K562 (cell line): ENCODE measurements around the gene ANKRD49. TPM values are rescaled to one million over a fixed set of nuclear protein-coding genes. Genes with fewer than 3 reads are reported as not detected.

Experiments used
- ATAC-seq: fragments of 200-7000 bp; cut with Tn5 transposase; 3 replicates; pipeline ENCODE4 v1.9.1; 2020; ENCODE audit warnings: moderate library complexity
- BruUV-seq: library from RNA; stranded (reverse); fragments of 400-500 nt; replicated peaks from 2 replicates; lab custom pipeline; 2021; lab: Mats Ljungman, UMichigan
- CTCF ChIA-PET: fragments of 300-600 bp; formaldehyde crosslinking; extraction: SDS; loops from one replicate; lab custom pipeline; 2021; ENCODE audit warnings: low intra/inter-chr PET ratio; lab: Yijun Ruan, JAX
- POLR2A ChIA-PET: fragments of 300-600, 350-650 bp; sonication (Branson Sonifier 250); formaldehyde crosslinking; extraction: SDS; loops from one replicate; lab custom pipeline; 2021; ENCODE audit warnings: antibody characterized with exemption, inconsistent platforms; lab: Yijun Ruan, JAX
- DNase-seq, 4 experiments: peaks; one replicate each; pipeline versions ENCODE4 v3.0.0 to v3.0.0-alpha.2; 2011 to 2018; ENCODE audit warnings: low spot score in 3 of 4, mixed read lengths in 3 of 4; ENCODE audit errors: extremely low read depth in 1 of 4
- FAIRE-seq: peaks from 2 replicates; lab custom pipeline; 2011; peaks lifted over from hg19 to GRCh38; lab: Jason Lieb, UNC
- H2AFZ ChIP-seq: 2 replicates; pipeline ENCODE4 v1.6.0; 2011; ENCODE audit warnings: low read depth, low read length, control low read depth, inconsistent platforms
- H3K27ac ChIP-seq: fragments of 200-600 bp; 3 replicates; pipeline ENCODE4 v1.8.0; 2011; ENCODE audit warnings: low read depth, mild to moderate bottlenecking, control low read depth, inconsistent platforms, low read length, moderate library complexity, mixed read lengths; ENCODE audit errors: extremely low read depth
- H3K27me3 ChIP-seq, 2 experiments: fragments of 300-600 bp in 1 of 2; 2 replicates in 1 of 2; 3 replicates in 1 of 2; pipeline versions ENCODE4 v1.6.0 to v1.8.0; 2011; ENCODE audit warnings: inconsistent platforms in 2 of 2, low read length in 2 of 2, mild to moderate bottlenecking in 1 of 2, mixed read lengths in 1 of 2, moderate library complexity in 1 of 2; ENCODE audit not compliant: control insufficient read depth in 2 of 2, insufficient read depth in 2 of 2
- H3K36me3 ChIP-seq: fragments of 300-600 bp; 3 replicates; pipeline ENCODE4 v1.8.0; 2011; ENCODE audit warnings: mild to moderate bottlenecking, low read length, inconsistent platforms; ENCODE audit not compliant: control insufficient read depth, insufficient read depth
- H3K4me1 ChIP-seq, 2 experiments: fragments of 200-600 bp in 1 of 2; replicated peaks in 1 of 2; 2 replicates in 1 of 2; 3 replicates in 1 of 2; pipeline versions ENCODE4 v1.5.1 to v1.8.0; 2011; ENCODE audit warnings: inconsistent platforms in 2 of 2, low read length in 2 of 2, mild to moderate bottlenecking in 1 of 2, mixed read lengths in 1 of 2, moderate library complexity in 1 of 2; ENCODE audit not compliant: control insufficient read depth in 2 of 2, insufficient read depth in 2 of 2
- H3K4me2 ChIP-seq: 2 replicates; pipeline ENCODE4 v1.6.1; 2011; ENCODE audit warnings: low read length, control low read depth, inconsistent platforms, mixed read lengths; ENCODE audit not compliant: insufficient read depth
- H3K4me3 ChIP-seq: fragments of 200-600 bp; sonication (generic), shearing (Covaris generic); 2 replicates; pipeline ENCODE4 v1.5.1; 2016; ENCODE audit warnings: control low read depth, inconsistent platforms
- H3K79me2 ChIP-seq: fragments of 200-600 bp; 3 replicates; pipeline ENCODE4 v1.8.0; 2011; ENCODE audit warnings: low read length, inconsistent platforms; ENCODE audit not compliant: control insufficient read depth, insufficient read depth
- H3K9ac ChIP-seq, 2 experiments: 2 replicates each; pipeline versions ENCODE4 v1.6.0 to v1.6.1; 2011; ENCODE audit warnings: low read depth in 2 of 2, low read length in 2 of 2, control low read depth in 1 of 2, inconsistent platforms in 1 of 2, mild to moderate bottlenecking in 1 of 2, mixed read lengths in 1 of 2; ENCODE audit not compliant: insufficient read depth in 1 of 2
- H3K9me1 ChIP-seq: one replicate; pipeline ENCODE4 v1.6.0; 2011; ENCODE audit warnings: inconsistent platforms, mild to moderate bottlenecking, low read length, moderate library complexity; ENCODE audit not compliant: control insufficient read depth, insufficient read depth
- H3K9me3 ChIP-seq: replicated peaks from 2 replicates; pipeline ENCODE4 v1.5.1; 2011; ENCODE audit warnings: low read depth, low read length, inconsistent platforms; ENCODE audit not compliant: control insufficient read depth, insufficient read depth
- H4K20me1 ChIP-seq: replicated peaks from 2 replicates; pipeline ENCODE4 v1.6.1; 2011; ENCODE audit warnings: low read length, inconsistent platforms, mixed read lengths; ENCODE audit not compliant: control insufficient read depth, insufficient read depth
- CHAMP1 ChIP-seq: fragments of 450-650 bp; IDR thresholded peaks from 2 replicates; pipeline ENCODE4 v1.6.1; 2016; ENCODE audit warnings: mild to moderate bottlenecking
- ELF1 ChIP-seq: fragments of 200-800 bp; sonication (Bioruptor generic); IDR thresholded peaks from 2 replicates; pipeline ENCODE4 v1.6.1; 2016; ENCODE audit warnings: missing genetic modification characterization, missing compliant biosample characterization
- GABPA ChIP-seq: fragments of 200-800 bp; sonication (Bioruptor generic); conservative IDR thresholded peaks from 2 replicates; pipeline ENCODE4 v1.6.1; 2016; ENCODE audit warnings: low read depth, missing genetic modification characterization, missing compliant biosample characterization
- HDGF ChIP-seq: fragments of 450-650 bp; IDR thresholded peaks from 2 replicates; pipeline ENCODE4 v1.6.1; 2016
- MAFG ChIP-seq: fragments of 450-650 bp; conservative IDR thresholded peaks from 2 replicates; pipeline ENCODE4 v1.6.1; 2016; ENCODE audit warnings: missing genetic modification characterization, missing compliant biosample characterization
- RREB1 ChIP-seq: fragments of 250-450 bp; sonication (Bioruptor Pico); IDR thresholded peaks from 2 replicates; pipeline ENCODE4 v1.4.0; 2020
- TARDBP ChIP-seq: fragments of 450-650 bp; IDR thresholded peaks from 2 replicates; pipeline ENCODE4 v1.6.1; 2016
- ZKSCAN1 ChIP-seq: fragments of 150-350 bp; IDR thresholded peaks from 2 replicates; pipeline ENCODE4 v1.6.1; 2016; ENCODE audit warnings: low read depth, low read length
- ZNF324 ChIP-seq: fragments of 250-450 bp; sonication (Bioruptor Pico); IDR thresholded peaks from 2 replicates; pipeline ENCODE4 v1.4.0; 2020; ENCODE audit warnings: mild to moderate bottlenecking
- WGBS: fragments of 100-300 bp; shearing (Covaris generic); methylation state at CpG from one replicate; pipeline ENCODE4 v1.1.6; 2016; ENCODE audit warnings: low coverage, mixed read lengths; ENCODE audit not compliant: insufficient coverage; ENCODE audit errors: missing lambda C conversion rate; 5-methylcytosine and 5-hydroxymethylcytosine counted together
- in situ Hi-C: fragments of 300-500 bp; cut with MboI; formaldehyde crosslinking; loops from 4 replicates; pipeline ENCODE4 v1.15.0; 2018; ENCODE audit warnings: inconsistent platforms, mixed read lengths
- intact Hi-C: fragments of 100-400 bp; cut with micrococcal nuclease; formaldehyde crosslinking; loops from 2 replicates; pipeline ENCODE4 v1.14.2; 2022
- polyA plus RNA-seq, 8 experiments: library from polyadenylated mRNA; depleted of rRNA in 4 of 8; stranded (reverse) in 5 of 8; unstranded in 3 of 8; fragments of >200 nt; fragmentation: Nextera tagmentation in 2 of 8; fragmentation: Illumina TruSeq in 1 of 8; extraction: Ambion mirVana in 2 of 8; extraction: Trizol in 1 of 8; gene quantifications; 2 replicates each; pipeline versions ENCODE4 v1.2.1 to v1.2.3, GENCODE V29; 2011 to 2014; ENCODE audit warnings: inconsistent platforms in 1 of 8, missing spikeins in 1 of 8
- total RNA-seq, 7 experiments: library from RNA; depleted of rRNA in 6 of 7; stranded (reverse); fragments of >200 nt in 6 of 7; fragmentation: Illumina TruSeq in 2 of 7; extraction: Trizol in 2 of 7; gene quantifications; 2 replicates each; pipeline versions ENCODE4 v1.2.1 to v1.2.3, GENCODE V29; 2011 to 2021; ENCODE audit warnings: low replicate concordance in 1 of 7

ANKRD49 gene
- total and polyA plus RNA-seq, 9 of the 15 experiments (the other 6 are each of a cell fraction or from before 2014, with no cell fraction given) = 13.4 to 43.5 (median 30.6) TPM

- 96% methylated on average over 2 of the region's 2 CpGs for WGBS
- no peak for TF ChIP-seq MAFG (tag)
- no peak for TF ChIP-seq ZNF324 (CRISPR knock-in tag)
- Histone ChIP-seq H3K27me3 (no peaks in the 10 kb centered on the region), H3K4me1 (peaks cover 0 to 6% of the 10 kb centered on the region in 2 experiments; a peak in 2 of 5 replicates), H3K9me3 (no peaks in the 10 kb centered on the region), H3K9me1 (no peaks in the 10 kb centered on the region), H4K20me1 (no peaks in the 10 kb centered on the region), H2AFZ (no peak overlapping the region), H3K36me3 (peaks cover 16% of the 10 kb centered on the region), H3K79me2 (no peaks in the 10 kb centered on the region), H3K4me2 (no peak overlapping the region), H3K9ac (no peak overlapping the region), H3K4me3 (no peak overlapping the region), H3K27ac (no peak overlapping the region)
- BruUV-seq = no TSS peak
- POLR2A ChIA-PET = no interaction called here
- intact Hi-C loops = no loop called here
- ATAC-seq = no peak
- no peak for DNase-seq
- in situ Hi-C loops = no loop called here
- CTCF ChIA-PET = interaction anchor here (0.6 kb wide), 1 partner anchor 747 kb away, joined by 4 read pairs; no protein-coding TSS in a partner anchor
- FAIRE-seq = no peak
These were observed 39.5 kb upstream of the ANKRD49 start for GRCh38 chr11:94454301-94454700.

GRCh38 chr11:94455861-94456260 is 37.9 kb upstream of the ANKRD49 start:
- no peak for FAIRE-seq
- H3K36me3 ChIP-seq = peaks cover 28% of the 10 kb centered on the region; the same call in 2 of the 3 replicates
- H3K9me3 ChIP-seq = no peaks in the 10 kb centered on the region
- 100% methylated on average over 1 of the region's 1 CpG for WGBS
- intact Hi-C loops (no loop called here), in situ Hi-C loops (no loop called here)
- no peak for DNase-seq
- H3K4me3 ChIP-seq = no peak overlapping the region
- CTCF ChIA-PET = no interaction called here
- no peaks in the 10 kb centered on the region for H3K9me1 ChIP-seq
- no peaks in the 10 kb centered on the region for H4K20me1 ChIP-seq
- no peak overlapping the region for H3K9ac ChIP-seq
- BruUV-seq = no TSS peak
- peaks cover 0 to 6% of the 10 kb centered on the region in 2 experiments; a peak in 2 of 5 replicates for H3K4me1 ChIP-seq
- no peak for ATAC-seq
- no peaks in the 10 kb centered on the region for H3K79me2 ChIP-seq
- no peak overlapping the region for H3K27ac ChIP-seq
- no peak overlapping the region for H3K4me2 ChIP-seq
- POLR2A ChIA-PET = no interaction called here
- no peak overlapping the region for H2AFZ ChIP-seq
- no peaks in the 10 kb centered on the region for H3K27me3 ChIP-seq
- no peak for TF ChIP-seq RREB1 (CRISPR knock-in tag)
- TF ChIP-seq HDGF = no peak
- TF ChIP-seq ZKSCAN1 = no peak
- no peak for TF ChIP-seq ELF1 (tag)
- no peak for TF ChIP-seq GABPA (tag)
- no peak for TF ChIP-seq CHAMP1
- TF ChIP-seq TARDBP = no peak
